OCI-LY7 (cell line): ENCODE results near the gene RPL22. TPM values are rescaled to one million over a fixed set of nuclear protein-coding genes. Genes with fewer than 3 reads are reported as not detected.

Experiments
- BruUV-seq: library from RNA; stranded (reverse); fragments of 400-500 nt; replicated peaks from 2 replicates; lab custom pipeline; 2021; lab: Mats Ljungman, UMichigan
- CTCF ChIA-PET: fragments of 300-600 bp; sonication (Branson Sonifier 250); formaldehyde crosslinking; loops from one replicate; lab custom pipeline; 2022; ENCODE audit warnings: antibody characterized with exemption; ENCODE audit not compliant: unreplicated experiment; lab: Charles Lee
- POLR2A ChIA-PET: fragments of 300-600 bp; sonication (Branson Sonifier 250); formaldehyde crosslinking; loops from one replicate; lab custom pipeline; 2022; ENCODE audit warnings: antibody characterized with exemption; lab: Charles Lee
- DNase-seq: peaks from one replicate; pipeline ENCODE4 v3.0.0-alpha.2; 2015; ENCODE audit warnings: low spot score
- H2AFZ ChIP-seq: fragments of 200-600 bp; sonication (generic), shearing (Covaris generic); 2 replicates; pipeline ENCODE4 v1.6.1; 2014; ENCODE audit warnings: mild to moderate bottlenecking, antibody characterized with exemption, low read length, moderate library complexity
- H3K27ac ChIP-seq: fragments of 200-600 bp; sonication (generic); 2 replicates; pipeline ENCODE4 v1.5.1; 2014; ENCODE audit warnings: mixed run types, low read depth, mild to moderate bottlenecking, moderate library complexity, low read length, inconsistent platforms; ENCODE audit not compliant: poor library complexity, severe bottlenecking
- H3K36me3 ChIP-seq: fragments of 200-600 bp; sonication (generic); 2 replicates; pipeline ENCODE4 v1.6.1; 2014; ENCODE audit warnings: mild to moderate bottlenecking, antibody characterized with exemption, low read length, moderate library complexity, mixed read lengths; ENCODE audit not compliant: insufficient read depth
- H3K4me1 ChIP-seq: fragments of 200-600 bp; sonication (generic); 2 replicates; pipeline ENCODE4 v1.5.1; 2014; ENCODE audit warnings: mild to moderate bottlenecking, low read length; ENCODE audit not compliant: insufficient read depth, poor library complexity, severe bottlenecking
- H3K4me2 ChIP-seq: fragments of 200-600 bp; sonication (generic); 2 replicates; pipeline ENCODE4 v1.6.1; 2014; ENCODE audit warnings: mild to moderate bottlenecking, low read length
- H3K4me3 ChIP-seq: fragments of 200-600 bp; sonication (generic); 2 replicates; pipeline ENCODE4 v1.5.1; 2014; ENCODE audit warnings: mild to moderate bottlenecking, low read depth, low read length; ENCODE audit not compliant: poor library complexity, severe bottlenecking
- H3K79me2 ChIP-seq: fragments of 200-600 bp; sonication (generic); 2 replicates; pipeline ENCODE4 v1.6.1; 2016; ENCODE audit warnings: low read depth, mild to moderate bottlenecking, low read length, moderate library complexity, mixed read lengths; ENCODE audit not compliant: insufficient read depth
- H3K9me2 ChIP-seq: fragments of 200-600 bp; sonication (generic); 2 replicates; pipeline ENCODE4 v1.6.1; 2016; ENCODE audit warnings: mild to moderate bottlenecking, low read length, mixed read lengths; ENCODE audit not compliant: insufficient read depth
- H3K9me3 ChIP-seq: fragments of 200-600 bp; sonication (generic); 2 replicates; pipeline ENCODE4 v1.6.1; 2014; ENCODE audit warnings: mild to moderate bottlenecking, mixed run types, low read length, mixed read lengths
- H4K20me1 ChIP-seq: fragments of 200-600 bp; sonication (generic); 2 replicates; pipeline ENCODE4 v1.6.1; 2014; ENCODE audit warnings: mild to moderate bottlenecking, antibody characterized with exemption, low read length, moderate library complexity, mixed read lengths; ENCODE audit not compliant: insufficient read depth
- EZH2phosphoT487 ChIP-seq: fragments of 200-600 bp; sonication (generic); IDR thresholded peaks from 2 replicates; pipeline ENCODE4 v1.6.1; 2018; ENCODE audit warnings: low read depth, borderline replicate concordance, mild to moderate bottlenecking, mixed run types, antibody characterized with exemption, low read length, moderate library complexity, mixed read lengths
- intact Hi-C: fragments of 100-400 bp; cut with micrococcal nuclease; formaldehyde crosslinking; loops from one replicate; pipeline ENCODE4 v1.10.0; 2022; ENCODE audit not compliant: unreplicated experiment
- total RNA-seq, 2 experiments: library from RNA; depleted of rRNA in 1 of 2; stranded (reverse); fragments of >200 nt in 1 of 2; shearing (Covaris generic) in 1 of 2; gene quantifications; 2 replicates each; pipeline ENCODE4 v1.2.3, GENCODE V29; 2014 to 2022
- TF ChIP-seq, protein P1 (sequence below): fragments of 200-600 bp; sonication (generic); conservative IDR thresholded peaks from 2 replicates; pipeline ENCODE4 v1.5.1; 2014; ENCODE audit warnings: mild to moderate bottlenecking, antibody characterized with exemption, low read length, moderate library complexity, mixed read lengths

RPL22 gene
- total RNA-seq, 2 experiments from 2014 or later, result 249 to 589 TPM

DNA sequence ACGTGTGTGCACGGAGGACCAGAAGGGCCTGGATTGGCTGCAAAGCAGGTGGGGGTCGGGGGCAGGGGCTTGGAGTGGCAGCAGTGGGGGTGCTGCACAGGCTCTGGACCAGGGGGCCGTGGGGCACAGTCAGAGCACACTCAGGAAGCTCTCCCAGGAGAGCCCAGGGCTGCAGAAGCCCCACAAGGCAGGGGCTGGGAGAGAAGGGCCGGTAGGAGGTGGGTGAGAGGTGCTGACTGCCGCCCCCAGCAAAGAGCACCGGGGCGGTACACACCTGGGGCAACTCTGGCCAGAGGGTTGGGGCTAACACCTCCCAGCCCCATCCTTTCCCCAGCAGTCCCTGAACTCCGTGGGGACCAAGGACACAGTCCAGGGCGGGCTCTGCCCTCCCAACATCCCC, 33.2 kb downstream of the RPL22 start:
- Histone ChIP-seq H3K27ac (no peak overlapping the region), H3K4me3 (no peak overlapping the region), H3K9me2 (no peaks in the 10 kb centered on the region), H2AFZ (no peak overlapping the region), H3K36me3 (no peaks in the 10 kb centered on the region), H3K79me2 (no peaks in the 10 kb centered on the region), H3K4me1 (peaks cover 8% of the 10 kb centered on the region), H4K20me1 (no peaks in the 10 kb centered on the region), H3K9me3 (no peaks in the 10 kb centered on the region), H3K4me2 (no peak overlapping the region)
- CTCF ChIA-PET, result no interaction called here
- TF ChIP-seq, protein P1, sequence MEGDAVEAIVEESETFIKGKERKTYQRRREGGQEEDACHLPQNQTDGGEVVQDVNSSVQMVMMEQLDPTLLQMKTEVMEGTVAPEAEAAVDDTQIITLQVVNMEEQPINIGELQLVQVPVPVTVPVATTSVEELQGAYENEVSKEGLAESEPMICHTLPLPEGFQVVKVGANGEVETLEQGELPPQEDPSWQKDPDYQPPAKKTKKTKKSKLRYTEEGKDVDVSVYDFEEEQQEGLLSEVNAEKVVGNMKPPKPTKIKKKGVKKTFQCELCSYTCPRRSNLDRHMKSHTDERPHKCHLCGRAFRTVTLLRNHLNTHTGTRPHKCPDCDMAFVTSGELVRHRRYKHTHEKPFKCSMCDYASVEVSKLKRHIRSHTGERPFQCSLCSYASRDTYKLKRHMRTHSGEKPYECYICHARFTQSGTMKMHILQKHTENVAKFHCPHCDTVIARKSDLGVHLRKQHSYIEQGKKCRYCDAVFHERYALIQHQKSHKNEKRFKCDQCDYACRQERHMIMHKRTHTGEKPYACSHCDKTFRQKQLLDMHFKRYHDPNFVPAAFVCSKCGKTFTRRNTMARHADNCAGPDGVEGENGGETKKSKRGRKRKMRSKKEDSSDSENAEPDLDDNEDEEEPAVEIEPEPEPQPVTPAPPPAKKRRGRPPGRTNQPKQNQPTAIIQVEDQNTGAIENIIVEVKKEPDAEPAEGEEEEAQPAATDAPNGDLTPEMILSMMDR, result no peak
- TF ChIP-seq EZH2phosphoT487, result no peak
- intact Hi-C loops, result no loop called here
- POLR2A ChIA-PET, result no interaction called here
- no TSS peak for BruUV-seq
- no peak for DNase-seq

DNA sequence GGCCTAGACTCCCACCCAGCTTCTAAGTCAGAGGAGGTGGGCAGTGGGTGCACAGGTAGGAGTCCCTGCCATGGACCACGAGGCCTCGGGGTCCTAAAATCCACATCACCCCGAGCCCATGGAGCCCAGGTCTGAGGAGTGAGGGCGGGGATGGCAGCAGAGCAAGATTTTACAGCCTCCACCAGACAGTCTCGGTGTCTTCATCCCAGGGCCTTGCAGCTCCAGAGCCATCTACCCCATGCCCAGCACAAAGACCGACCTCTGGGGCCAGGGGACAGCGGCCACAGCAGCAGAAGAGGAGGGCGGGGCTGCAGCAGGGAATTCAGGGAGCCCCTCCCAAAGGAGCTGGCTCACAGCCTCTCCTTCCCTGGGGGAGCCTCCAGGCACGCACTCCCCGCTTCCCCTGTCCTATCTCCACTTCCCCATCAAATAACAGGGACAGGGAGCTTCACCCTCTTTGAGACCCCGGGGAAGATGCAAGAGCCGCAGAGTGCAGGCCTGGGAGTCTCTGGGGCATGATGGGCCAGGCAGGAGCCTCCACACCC, 33.9 kb downstream of the RPL22 start:
- no peak overlapping the region for H2AFZ ChIP-seq
- POLR2A ChIA-PET, result no interaction called here
- H3K27ac ChIP-seq, result no peak overlapping the region
- H3K4me1 ChIP-seq, result peaks cover 2% of the 10 kb centered on the region
- no peaks in the 10 kb centered on the region for H3K9me2 ChIP-seq
- H4K20me1 ChIP-seq, result no peaks in the 10 kb centered on the region
- H3K4me2 ChIP-seq, result no peak overlapping the region
- H3K36me3 ChIP-seq, result no peaks in the 10 kb centered on the region
- H3K79me2 ChIP-seq, result no peaks in the 10 kb centered on the region
- no TSS peak for BruUV-seq
- no peak for TF ChIP-seq EZH2phosphoT487
- TF ChIP-seq, protein P1, result no peak
- H3K4me3 ChIP-seq, result no peak overlapping the region
- no peaks in the 10 kb centered on the region for H3K9me3 ChIP-seq
- CTCF ChIA-PET, result no interaction called here
- intact Hi-C loops, result no loop called here
- DNase-seq, result no peak

DNA sequence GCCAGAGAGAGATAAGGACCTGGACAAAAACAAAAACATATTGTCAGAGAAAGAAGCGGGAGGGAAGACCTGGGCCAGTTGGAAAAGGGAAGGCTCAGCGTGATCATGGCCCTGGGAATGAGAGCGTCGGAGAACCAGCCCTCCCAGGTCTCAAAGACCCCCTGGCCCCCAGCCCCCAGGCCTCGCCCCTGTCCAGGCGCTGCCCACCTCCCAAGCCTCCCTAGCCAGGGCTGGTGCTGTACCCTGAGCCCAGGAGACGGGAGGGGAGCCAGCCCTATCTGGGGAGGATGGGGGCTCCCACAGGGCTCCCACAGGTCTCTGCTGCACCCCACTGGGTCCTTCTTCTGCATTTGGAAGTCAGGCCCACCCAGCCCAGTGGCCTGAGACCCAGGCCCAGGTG, 34.4 kb downstream of the RPL22 start:
- H4K20me1 ChIP-seq, result no peaks in the 10 kb centered on the region
- H3K4me1 ChIP-seq, result no peaks in the 10 kb centered on the region
- CTCF ChIA-PET, result no interaction called here

More for the DNA sequence above, 34.4 kb downstream of the RPL22 start:
- Histone ChIP-seq H3K4me2 (no peak overlapping the region), H3K4me3 (no peak overlapping the region), H3K27ac (no peak overlapping the region), H3K9me2 (no peaks in the 10 kb centered on the region), H2AFZ (no peak overlapping the region), H3K79me2 (no peaks in the 10 kb centered on the region), H3K9me3 (no peaks in the 10 kb centered on the region), H3K36me3 (no peaks in the 10 kb centered on the region)
- TF ChIP-seq EZH2phosphoT487, result no peak
- TF ChIP-seq, protein P1, result no peak
- DNase-seq, result no peak
- intact Hi-C loops, result no loop called here
- BruUV-seq, result no TSS peak
- POLR2A ChIA-PET, result no interaction called here
